ENCODE measurements around the gene SRPRB.

SRPRB gene

DNA sequence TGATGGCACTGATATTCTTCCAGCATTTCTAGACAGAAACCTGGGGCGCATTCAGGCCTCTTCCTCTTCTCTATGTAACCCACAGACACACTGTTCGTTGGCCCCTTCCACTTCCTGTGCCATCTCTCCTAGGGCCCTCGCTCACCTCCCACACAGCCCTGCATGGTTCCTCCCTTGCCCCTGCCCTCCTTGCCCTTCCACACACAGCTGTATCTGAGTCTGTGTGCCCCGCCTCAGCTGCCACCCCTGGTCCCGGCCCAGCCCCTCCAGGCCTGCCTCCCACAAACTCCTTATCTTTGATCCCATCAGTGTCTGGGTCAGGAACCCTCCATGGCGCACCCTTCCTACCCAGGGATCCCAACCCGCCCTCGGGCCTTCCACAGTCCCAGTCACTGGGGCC is 52.2 kb downstream of the SRPRB start:
- Histone ChIP-seq H3K9ac (no peak overlapping the region), H3K4me3 (ENCODE audit: low read depth, low read length) (no peak overlapping the region), H3K9me3 (ENCODE audit: control insufficient read depth, low read length) (no peaks in the 10 kb centered on the region), H2AFZ (no peak overlapping the region), H3K4me1 (no peaks in the 10 kb centered on the region), H3K36me3 (ENCODE audit: control insufficient read depth, insufficient read depth, low read length) (no peaks in the 10 kb centered on the region), H3K4me2 (ENCODE audit: low read length) (no peak overlapping the region), H3K27me3 (ENCODE audit: control insufficient read depth, insufficient read depth, low read length) (no peaks in the 10 kb centered on the region), H3K79me2 (peaks cover 24% of the 10 kb centered on the region), H3K27ac (no peak overlapping the region)
- TF ChIP-seq, protein P1, sequence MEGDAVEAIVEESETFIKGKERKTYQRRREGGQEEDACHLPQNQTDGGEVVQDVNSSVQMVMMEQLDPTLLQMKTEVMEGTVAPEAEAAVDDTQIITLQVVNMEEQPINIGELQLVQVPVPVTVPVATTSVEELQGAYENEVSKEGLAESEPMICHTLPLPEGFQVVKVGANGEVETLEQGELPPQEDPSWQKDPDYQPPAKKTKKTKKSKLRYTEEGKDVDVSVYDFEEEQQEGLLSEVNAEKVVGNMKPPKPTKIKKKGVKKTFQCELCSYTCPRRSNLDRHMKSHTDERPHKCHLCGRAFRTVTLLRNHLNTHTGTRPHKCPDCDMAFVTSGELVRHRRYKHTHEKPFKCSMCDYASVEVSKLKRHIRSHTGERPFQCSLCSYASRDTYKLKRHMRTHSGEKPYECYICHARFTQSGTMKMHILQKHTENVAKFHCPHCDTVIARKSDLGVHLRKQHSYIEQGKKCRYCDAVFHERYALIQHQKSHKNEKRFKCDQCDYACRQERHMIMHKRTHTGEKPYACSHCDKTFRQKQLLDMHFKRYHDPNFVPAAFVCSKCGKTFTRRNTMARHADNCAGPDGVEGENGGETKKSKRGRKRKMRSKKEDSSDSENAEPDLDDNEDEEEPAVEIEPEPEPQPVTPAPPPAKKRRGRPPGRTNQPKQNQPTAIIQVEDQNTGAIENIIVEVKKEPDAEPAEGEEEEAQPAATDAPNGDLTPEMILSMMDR (IDR thresholded peaks at IDR 0.05), result no peak

GRCh38 chr3:133859381-133860234 is 54.0 kb downstream of the SRPRB start:
- H3K4me2 ChIP-seq (ENCODE audit: low read length), result no peak overlapping the region
- H3K79me2 ChIP-seq, result peaks cover 19% of the 10 kb centered on the region
- TF ChIP-seq, protein P1 (IDR thresholded peaks at IDR 0.05), result no peak
- H3K9ac ChIP-seq, result no peak overlapping the region
- H3K9me3 ChIP-seq (ENCODE audit: control insufficient read depth, low read length), result no peaks in the 10 kb centered on the region
- no peak overlapping the region for H3K4me3 ChIP-seq (ENCODE audit: low read depth, low read length)
- no peaks in the 10 kb centered on the region for H3K27me3 ChIP-seq (ENCODE audit: control insufficient read depth, insufficient read depth, low read length)
- H3K27ac ChIP-seq, result no peak overlapping the region
- peaks cover 4% of the 10 kb centered on the region for H3K4me1 ChIP-seq
- H2AFZ ChIP-seq, result no peak overlapping the region
- no peaks in the 10 kb centered on the region for H3K36me3 ChIP-seq (ENCODE audit: control insufficient read depth, insufficient read depth, low read length)

- Histone ChIP-seq H3K4me3 (ENCODE audit: low read depth, low read length) (no peak overlapping the region), H3K4me2 (ENCODE audit: low read length) (no peak overlapping the region), H3K36me3 (ENCODE audit: control insufficient read depth, insufficient read depth, low read length) (no peaks in the 10 kb centered on the region), H3K27ac (no peak overlapping the region), H3K4me1 (peaks cover 13% of the 10 kb centered on the region), H3K27me3 (ENCODE audit: control insufficient read depth, insufficient read depth, low read length) (no peaks in the 10 kb centered on the region), H3K9ac (no peak overlapping the region), H2AFZ (no peak overlapping the region), H3K9me3 (ENCODE audit: control insufficient read depth, low read length) (no peaks in the 10 kb centered on the region), H3K79me2 (peaks cover 24% of the 10 kb centered on the region)
- TF ChIP-seq, protein P1 (IDR thresholded peaks at IDR 0.05), result no peak
Observed at GRCh38 chr3:133860519-133860918, 54.9 kb downstream of the SRPRB start.

DNA sequence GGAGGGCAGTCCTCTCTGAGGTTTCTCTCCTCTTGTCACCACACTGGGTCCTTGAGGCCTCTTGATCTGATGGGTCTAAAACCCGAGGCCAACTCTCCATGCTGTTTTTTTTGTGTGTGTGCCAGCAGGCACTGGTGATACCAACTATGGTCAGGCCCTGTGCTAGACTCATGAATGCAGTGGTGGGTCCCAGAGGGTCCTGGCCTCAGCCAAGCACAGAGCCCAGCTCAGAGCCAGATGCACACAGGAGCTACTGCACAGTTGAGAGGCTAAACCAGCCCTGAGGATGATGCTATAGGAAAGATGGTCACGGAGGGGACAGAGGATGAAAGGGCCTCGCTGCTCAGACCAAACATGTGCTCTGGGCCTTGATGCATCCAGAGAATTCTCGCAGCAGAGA is 56.5 kb downstream of the SRPRB start:
- Histone ChIP-seq H3K9ac (no peak overlapping the region), H3K4me2 (ENCODE audit: low read length) (no peak overlapping the region), H3K9me3 (ENCODE audit: control insufficient read depth, low read length) (no peaks in the 10 kb centered on the region), H3K27ac (no peak overlapping the region), H3K4me1 (peaks cover 20% of the 10 kb centered on the region), H3K4me3 (ENCODE audit: low read depth, low read length) (no peak overlapping the region), H2AFZ (no peak overlapping the region), H3K36me3 (ENCODE audit: control insufficient read depth, insufficient read depth, low read length) (no peaks in the 10 kb centered on the region), H3K27me3 (ENCODE audit: control insufficient read depth, insufficient read depth, low read length) (no peaks in the 10 kb centered on the region), H3K79me2 (peaks cover 35% of the 10 kb centered on the region)
- TF ChIP-seq, protein P1 (IDR thresholded peaks at IDR 0.05), result no peak

DNA sequence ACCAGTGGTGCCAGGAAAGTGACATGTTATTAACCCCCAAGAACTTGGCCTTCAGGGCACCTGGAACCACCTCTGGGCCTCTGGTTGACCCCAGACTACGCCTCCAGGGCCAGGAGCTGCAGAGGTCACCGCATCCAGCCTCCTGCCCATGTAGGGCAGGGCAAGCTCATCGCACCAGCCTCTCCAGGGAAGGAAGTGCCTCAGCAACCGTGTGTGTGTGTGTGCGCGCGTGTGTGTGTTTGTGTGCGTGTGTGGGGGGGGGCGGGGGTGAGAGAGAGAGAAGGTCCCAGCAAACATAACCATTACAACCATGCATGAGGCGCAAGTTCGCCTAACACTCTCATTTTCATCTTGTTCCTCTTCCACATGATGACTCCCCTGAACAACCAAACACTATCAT is 58.3 kb downstream of the SRPRB start:
- Histone ChIP-seq H3K79me2 (peaks cover 42% of the 10 kb centered on the region), H2AFZ (no peak overlapping the region), H3K9ac (no peak overlapping the region), H3K9me3 (ENCODE audit: control insufficient read depth, low read length) (no peaks in the 10 kb centered on the region), H3K4me3 (ENCODE audit: low read depth, low read length) (no peak overlapping the region), H3K4me2 (ENCODE audit: low read length) (no peak overlapping the region), H3K27me3 (ENCODE audit: control insufficient read depth, insufficient read depth, low read length) (no peaks in the 10 kb centered on the region), H3K27ac (no peak overlapping the region), H3K36me3 (ENCODE audit: control insufficient read depth, insufficient read depth, low read length) (no peaks in the 10 kb centered on the region), H3K4me1 (peaks cover 32% of the 10 kb centered on the region)
- TF ChIP-seq, protein P1 (IDR thresholded peaks at IDR 0.05), result no peak
